Effector memory CD8-positive, alpha-beta T cell (primary cell): ENCODE data around the gene LBH.

Source experiments
- ATAC-seq: fragments of 150-1000 bp; cut with Tn5 transposase; replicated peaks from 2 replicates; pipeline ENCODE4 v1.10.0; 2021; ENCODE audit warnings: mild to moderate bottlenecking, moderate library complexity
- DNase-seq, 3 experiments: peaks; one replicate each; pipeline ENCODE4 v3.0.0; 2021
- H3K27ac Mint-ChIP-seq, 2 donors: one replicate each; pipeline ENCODE4 v1.8.0; 2022; ENCODE audit warnings: mild to moderate bottlenecking in 2 of 2, mixed read lengths in 2 of 2, moderate library complexity in 2 of 2
- H3K27me3 Mint-ChIP-seq, 2 donors: one replicate each; pipeline ENCODE4 v1.8.0; 2022; ENCODE audit warnings: mixed read lengths in 2 of 2
- H3K36me3 Mint-ChIP-seq: one replicate; pipeline ENCODE4 v1.8.0; 2022; ENCODE audit warnings: mild to moderate bottlenecking, moderate library complexity, mixed read lengths; ENCODE audit not compliant: insufficient read depth
- H3K4me1 Mint-ChIP-seq, 2 donors: one replicate each; pipeline ENCODE4 v1.8.0; 2022; ENCODE audit warnings: low read depth in 2 of 2, mixed read lengths in 2 of 2
- H3K4me3 Mint-ChIP-seq, 2 donors: one replicate each; pipeline ENCODE4 v1.8.0; 2022; ENCODE audit warnings: mild to moderate bottlenecking in 2 of 2, mixed read lengths in 2 of 2, moderate library complexity in 2 of 2
- H3K9me3 Mint-ChIP-seq, 2 donors: one replicate each; pipeline ENCODE4 v1.8.0; 2022; ENCODE audit warnings: mixed read lengths in 2 of 2

The LBH gene

GRCh38 chr2:30271301-30271700 is 40.0 kb downstream of the LBH start:
- DNase-seq: no peak
- Mint-ChIP-seq H3K4me1 (peaks cover 28 to 34% of the 10 kb centered on the region in 2 donors), H3K36me3 (no peaks in the 10 kb centered on the region), H3K9me3 (no peaks in the 10 kb centered on the region), H3K4me3 (no peak overlapping the region), H3K27ac (no peak overlapping the region), H3K27me3 (no peaks in the 10 kb centered on the region)
- no peak for ATAC-seq

- Mint-ChIP-seq H3K4me1 (peaks cover 22 to 25% of the 10 kb centered on the region in 2 donors), H3K4me3 (no peak overlapping the region), H3K9me3 (no peaks in the 10 kb centered on the region), H3K27ac (no peak overlapping the region), H3K36me3 (no peaks in the 10 kb centered on the region), H3K27me3 (no peaks in the 10 kb centered on the region)
- no peak for ATAC-seq
- no peak for DNase-seq
Measured at GRCh38 chr2:30272286-30272685, 41.0 kb downstream of the LBH start.

DNA sequence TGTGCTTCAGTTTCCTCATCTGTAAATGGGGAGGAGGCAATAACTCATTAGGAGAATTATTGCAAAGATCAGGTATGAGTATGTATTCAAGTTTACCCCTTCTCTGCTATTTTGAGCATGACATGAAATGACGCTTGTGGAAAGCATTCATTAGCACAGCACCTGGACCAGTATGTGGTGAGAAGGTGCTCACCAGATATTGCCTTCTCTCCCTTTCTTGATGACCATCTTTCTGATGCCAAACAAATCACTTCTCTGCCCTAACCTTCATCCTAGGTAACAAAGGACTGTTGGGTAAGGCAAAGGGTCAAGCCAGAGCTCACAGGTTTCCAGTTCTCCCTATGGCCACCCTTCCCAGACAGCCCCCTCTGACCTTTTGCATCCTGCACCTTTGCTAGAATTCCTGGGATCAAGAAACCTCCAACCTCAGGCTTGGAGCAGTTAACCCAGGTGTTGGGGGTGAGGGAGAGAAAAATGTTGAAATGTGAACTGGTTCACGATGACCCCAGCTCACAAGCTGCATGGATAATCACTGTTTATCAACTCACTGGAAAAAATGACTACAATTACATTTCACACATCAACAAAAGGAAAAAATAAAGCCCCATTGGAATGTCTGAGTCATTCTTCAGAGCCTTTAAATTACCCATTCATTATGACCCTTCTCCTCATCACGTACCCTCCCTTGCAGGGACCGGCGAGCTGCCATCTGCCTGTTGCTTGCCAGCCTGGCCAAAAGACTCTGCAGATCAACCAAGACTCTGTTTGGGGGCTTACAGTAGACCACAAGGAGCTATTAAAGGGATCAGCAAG is 41.6 kb downstream of the LBH start:
- Mint-ChIP-seq H3K4me3 (no peak overlapping the region), H3K4me1 (peaks cover 17 to 18% of the 10 kb centered on the region in 2 donors), H3K36me3 (no peaks in the 10 kb centered on the region), H3K9me3 (no peaks in the 10 kb centered on the region), H3K27ac (no peak overlapping the region), H3K27me3 (no peaks in the 10 kb centered on the region)
- DNase-seq (no peak), ATAC-seq (no peak)

- Mint-ChIP-seq H3K4me3 (no peak overlapping the region), H3K27me3 (no peaks in the 10 kb centered on the region), H3K36me3 (no peaks in the 10 kb centered on the region), H3K9me3 (no peaks in the 10 kb centered on the region), H3K4me1 (peaks cover 14 to 16% of the 10 kb centered on the region in 2 donors), H3K27ac (no peak overlapping the region)
- DNase-seq (no peak), ATAC-seq (no peak)
Measured at GRCh38 chr2:30273574-30273929, 42.2 kb downstream of the LBH start.

- H3K4me1 Mint-ChIP-seq: peaks cover 7 to 13% of the 10 kb centered on the region in 2 donors
- H3K27me3 Mint-ChIP-seq: no peaks in the 10 kb centered on the region
- H3K9me3 Mint-ChIP-seq: no peaks in the 10 kb centered on the region
- H3K36me3 Mint-ChIP-seq: no peaks in the 10 kb centered on the region
- ATAC-seq (no peak), DNase-seq (no peak)
- H3K4me3 Mint-ChIP-seq: no peak overlapping the region
- H3K27ac Mint-ChIP-seq: no peak overlapping the region
Measured at GRCh38 chr2:30275256-30275655, 43.9 kb downstream of the LBH start.

GRCh38 chr2:30276455-30276911 is 45.1 kb downstream of the LBH start:
- Mint-ChIP-seq H3K27me3 (no peaks in the 10 kb centered on the region), H3K4me1 (peaks cover 3 to 9% of the 10 kb centered on the region in 2 donors), H3K27ac (no peak overlapping the region), H3K36me3 (no peaks in the 10 kb centered on the region), H3K4me3 (no peak overlapping the region), H3K9me3 (no peaks in the 10 kb centered on the region)
- ATAC-seq (no peak), DNase-seq (no peak)

DNA sequence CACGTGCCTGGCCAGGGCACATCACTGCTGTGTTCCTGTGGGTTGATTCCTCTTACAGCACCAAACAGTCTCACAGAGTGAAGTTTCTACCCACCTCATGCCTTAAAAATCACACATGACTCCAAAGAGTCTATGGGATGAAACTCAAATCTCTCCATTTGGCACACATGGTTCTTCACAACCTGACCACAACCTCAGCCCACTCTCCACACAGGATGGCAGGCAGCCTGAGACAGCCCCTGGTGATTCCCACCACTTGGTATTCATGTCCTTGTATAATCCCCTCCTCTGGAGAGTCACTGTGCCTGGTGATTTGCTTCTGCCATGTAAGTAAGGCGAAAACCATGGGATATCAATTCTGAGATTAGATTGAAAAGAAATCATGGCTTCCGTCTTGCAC is 46.2 kb downstream of the LBH start:
- H3K36me3 Mint-ChIP-seq: no peaks in the 10 kb centered on the region
- H3K9me3 Mint-ChIP-seq: no peaks in the 10 kb centered on the region
- DNase-seq (no peak), ATAC-seq (no peak)
- no peaks in the 10 kb centered on the region for H3K27me3 Mint-ChIP-seq
- peaks cover 3 to 6% of the 10 kb centered on the region in 2 donors for H3K4me1 Mint-ChIP-seq
- no peak overlapping the region for H3K4me3 Mint-ChIP-seq
- H3K27ac Mint-ChIP-seq: no peak overlapping the region

DNA sequence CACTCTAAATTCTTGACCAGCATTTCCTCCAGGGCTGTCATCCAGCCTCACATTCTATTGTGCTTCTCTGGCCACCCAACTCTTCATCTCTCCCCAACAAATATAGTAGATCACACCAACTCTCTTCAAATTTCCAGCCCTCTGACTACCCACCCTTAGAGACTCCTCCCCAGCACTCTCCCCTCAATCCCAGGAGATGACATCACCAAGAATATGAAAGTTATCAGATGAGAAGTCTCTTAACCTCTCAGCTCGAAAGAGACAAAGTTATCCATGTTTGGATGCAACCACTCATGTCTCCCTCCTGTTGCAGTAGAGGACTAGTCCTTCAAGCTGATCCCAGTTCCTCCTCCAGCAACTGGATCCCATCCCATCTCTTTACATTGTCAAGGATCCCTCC is 47.1 kb downstream of the LBH start:
- Mint-ChIP-seq H3K36me3 (no peaks in the 10 kb centered on the region), H3K27ac (no peak overlapping the region), H3K27me3 (no peaks in the 10 kb centered on the region), H3K9me3 (no peaks in the 10 kb centered on the region), H3K4me1 (peaks cover 3 to 6% of the 10 kb centered on the region in 2 donors), H3K4me3 (no peak overlapping the region)
- DNase-seq: no peak
- no peak for ATAC-seq

DNA sequence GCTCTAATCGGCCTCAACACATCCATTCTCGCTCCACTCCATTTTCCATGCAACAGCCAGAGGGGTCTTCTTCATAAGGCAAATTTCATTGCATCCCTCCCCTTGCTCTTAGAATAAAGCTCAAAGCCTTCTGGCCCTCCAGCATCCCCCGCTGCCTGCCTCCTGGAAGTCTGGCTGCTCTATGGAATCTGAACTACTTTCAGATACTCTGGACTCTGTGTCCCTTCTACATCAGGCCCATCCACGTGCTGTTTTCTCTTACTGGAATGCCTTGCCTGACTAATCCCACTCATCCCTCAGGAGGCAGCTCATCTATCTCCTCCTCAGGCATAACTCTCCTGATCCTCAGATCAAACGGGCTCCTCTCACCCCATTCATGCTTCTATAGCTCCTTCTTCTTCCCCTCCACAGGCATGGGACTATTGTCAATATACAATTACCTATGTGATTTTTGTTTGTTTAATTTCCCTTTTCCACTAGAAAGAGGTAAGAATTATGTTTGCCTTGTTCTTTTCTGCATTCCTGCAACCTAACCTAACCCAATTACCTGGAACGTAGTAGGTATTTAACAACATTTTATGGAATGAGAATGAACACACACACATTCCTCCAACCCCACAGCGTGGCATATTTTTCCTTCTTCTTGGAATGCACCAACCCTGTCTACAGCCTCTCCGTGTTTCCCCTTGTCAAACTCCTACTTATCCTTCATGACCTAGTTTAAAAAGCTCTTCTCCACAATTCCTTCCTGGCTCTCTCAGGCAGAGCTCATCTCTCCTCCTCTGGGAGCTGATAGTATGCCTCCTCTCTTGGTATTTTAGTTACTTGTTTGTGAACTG is 49.5 kb downstream of the LBH start:
- Mint-ChIP-seq H3K27me3 (peaks cover 0 to 6% of the 10 kb centered on the region in 2 donors), H3K27ac (no peak overlapping the region), H3K4me3 (no peak overlapping the region), H3K4me1 (peaks cover 6 to 7% of the 10 kb centered on the region in 2 donors), H3K36me3 (no peaks in the 10 kb centered on the region), H3K9me3 (no peaks in the 10 kb centered on the region)
- no peak for DNase-seq
- no peak for ATAC-seq

- no peaks in the 10 kb centered on the region for H3K36me3 Mint-ChIP-seq
- peaks cover 0 to 6% of the 10 kb centered on the region in 2 donors for H3K27me3 Mint-ChIP-seq
- H3K4me1 Mint-ChIP-seq: peaks cover 6 to 10% of the 10 kb centered on the region in 2 donors
- H3K9me3 Mint-ChIP-seq: no peaks in the 10 kb centered on the region
- DNase-seq: no peak
- no peak overlapping the region for H3K4me3 Mint-ChIP-seq
- peak; percentile 44 for ATAC-seq
- H3K27ac Mint-ChIP-seq: no peak overlapping the region
Measured at GRCh38 chr2:30282081-30282480, 50.7 kb downstream of the LBH start.

DNA sequence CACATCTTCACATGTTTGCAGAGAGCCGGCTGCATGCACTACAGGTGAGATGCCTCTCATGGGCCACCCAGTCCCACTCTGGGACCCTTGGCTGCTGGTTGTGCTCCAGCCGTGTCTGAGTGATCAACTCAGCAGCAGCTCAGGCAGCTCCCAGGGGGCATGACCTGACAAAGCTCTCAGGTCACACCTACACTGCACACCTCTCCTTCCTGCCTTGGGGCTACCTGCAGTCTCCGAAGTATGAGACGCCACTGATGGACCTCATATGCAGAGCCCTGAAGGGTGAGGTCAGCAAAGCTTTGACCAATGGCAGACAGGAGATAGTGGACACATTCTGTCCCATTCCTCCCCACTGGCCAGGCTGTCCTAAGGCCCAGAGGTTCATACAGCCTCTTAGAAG is 51.4 kb downstream of the LBH start:
- Mint-ChIP-seq H3K27ac (no peak overlapping the region), H3K27me3 (peaks cover 0 to 6% of the 10 kb centered on the region in 2 donors), H3K4me3 (no peak overlapping the region), H3K36me3 (no peaks in the 10 kb centered on the region), H3K4me1 (peaks cover 7 to 14% of the 10 kb centered on the region in 2 donors), H3K9me3 (no peaks in the 10 kb centered on the region)
- ATAC-seq (no peak), DNase-seq (no peak)

DNA sequence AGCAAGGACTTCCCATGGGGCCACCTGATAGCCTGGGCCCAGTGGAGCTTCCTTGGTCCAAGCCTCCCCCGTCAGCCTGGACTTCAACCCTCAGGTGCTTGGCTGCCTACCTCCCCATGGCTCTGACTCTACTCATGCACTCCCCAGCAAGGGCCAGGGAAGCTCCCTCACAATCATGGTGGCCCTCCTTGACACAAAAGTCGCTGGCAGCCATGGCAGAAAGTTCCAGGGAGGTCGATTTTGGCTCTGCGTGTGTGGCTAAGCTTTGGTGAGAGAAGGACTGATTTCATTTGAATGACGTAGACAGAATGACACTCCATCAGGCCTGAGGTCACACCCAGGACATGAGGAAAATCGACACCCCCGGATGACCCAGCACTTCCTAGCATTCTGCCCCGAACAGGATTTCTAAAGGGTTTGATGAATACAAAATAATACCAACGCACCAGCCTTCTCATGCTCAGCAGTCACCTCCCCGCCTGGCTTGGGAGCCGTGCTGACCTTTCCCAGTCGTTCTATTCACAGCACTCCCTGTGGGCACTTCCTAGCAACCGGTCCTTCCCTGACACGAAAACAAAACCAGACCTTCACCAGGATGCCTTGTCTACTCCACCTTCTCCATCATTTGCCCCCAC is 52.7 kb downstream of the LBH start:
- no peaks in the 10 kb centered on the region for H3K36me3 Mint-ChIP-seq
- no peak for DNase-seq
- peaks cover 0 to 6% of the 10 kb centered on the region in 2 donors for H3K27me3 Mint-ChIP-seq
- peaks cover 11 to 12% of the 10 kb centered on the region in 2 donors for H3K4me1 Mint-ChIP-seq
- H3K9me3 Mint-ChIP-seq: no peaks in the 10 kb centered on the region
- no peak overlapping the region for H3K4me3 Mint-ChIP-seq
- ATAC-seq: no peak
- peak overlapping the region in 1 of 2 donors; percentile 13 for H3K27ac Mint-ChIP-seq

- H3K36me3 Mint-ChIP-seq: peaks cover 3% of the 10 kb centered on the region
- H3K27ac Mint-ChIP-seq: no peak overlapping the region
- peaks cover 0 to 6% of the 10 kb centered on the region in 2 donors for H3K27me3 Mint-ChIP-seq
- peaks cover 12 to 14% of the 10 kb centered on the region in 2 donors for H3K4me1 Mint-ChIP-seq
- no peak overlapping the region for H3K4me3 Mint-ChIP-seq
- DNase-seq (no peak), ATAC-seq (no peak)
- H3K9me3 Mint-ChIP-seq: no peaks in the 10 kb centered on the region
Measured at GRCh38 chr2:30285758-30286157, 54.4 kb downstream of the LBH start.
